ENCODE measurements around the gene ROMO1. TPM values are rescaled to one million over a fixed set of nuclear protein-coding genes. Genes with fewer than 3 reads are reported as not detected.

The ROMO1 gene
- total RNA-seq, result 10 to 100 TPM; 51.4 to 53.8 TPM

DNA sequence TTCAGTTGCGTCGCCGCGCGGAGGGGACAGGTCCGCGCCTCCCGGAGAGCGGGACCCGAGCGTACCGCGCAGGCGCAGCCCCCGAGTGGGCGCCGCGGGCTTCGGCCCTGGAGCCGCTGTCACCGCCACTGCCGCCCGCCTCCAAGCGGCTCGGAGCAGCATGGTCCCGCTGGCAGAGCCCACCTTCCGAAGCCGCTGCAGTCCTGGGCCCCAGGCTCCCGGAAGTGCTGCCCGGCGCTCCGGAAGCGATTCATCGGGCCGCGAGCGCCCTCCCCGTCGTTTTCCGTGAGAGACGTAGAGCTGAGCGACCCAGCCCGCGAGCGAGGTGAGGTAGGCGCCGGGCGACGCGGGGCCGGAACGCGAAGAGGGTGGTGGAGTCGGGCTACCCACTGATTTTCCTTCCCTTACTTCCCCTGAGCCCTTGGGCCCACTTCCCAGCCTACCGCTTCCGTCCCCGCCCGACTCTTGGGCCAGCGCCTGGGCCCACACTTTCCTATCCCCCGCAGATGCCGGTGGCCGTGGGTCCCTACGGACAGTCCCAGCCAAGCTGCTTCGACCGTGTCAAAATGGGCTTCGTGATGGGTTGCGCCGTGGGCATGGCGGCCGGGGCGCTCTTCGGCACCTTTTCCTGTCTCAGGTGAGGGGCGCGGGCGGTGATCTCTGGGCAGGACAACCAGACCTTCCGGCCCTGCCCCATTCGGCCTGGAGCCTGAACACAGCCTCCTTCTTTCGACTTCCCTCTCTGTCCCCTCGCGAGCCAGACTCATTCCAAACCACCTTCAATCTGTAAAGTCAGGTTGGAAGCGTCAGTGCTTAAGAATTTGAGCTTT lies at the start of gene ROMO1, which contains the start of gene NFS1:
Gene ROMO1, plus strand, starts transcription at position 279 of the 830 bp plus-strand sequence. Its CDS starts 228 bp downstream, at position 507.
Gene NFS1, minus strand, starts transcription at position 226 of the 830 bp plus-strand sequence. Its CDS starts 64 bp downstream, at position 162.
- ATAC-seq (replicated peaks in 1 of 2), result peak; percentile 91
- Mint-ChIP-seq H3K9me3 (no peaks in the 10 kb centered on the region), H3K4me1 (ENCODE audit: low read depth) (peaks cover 57% of the 10 kb centered on the region)

DNA sequence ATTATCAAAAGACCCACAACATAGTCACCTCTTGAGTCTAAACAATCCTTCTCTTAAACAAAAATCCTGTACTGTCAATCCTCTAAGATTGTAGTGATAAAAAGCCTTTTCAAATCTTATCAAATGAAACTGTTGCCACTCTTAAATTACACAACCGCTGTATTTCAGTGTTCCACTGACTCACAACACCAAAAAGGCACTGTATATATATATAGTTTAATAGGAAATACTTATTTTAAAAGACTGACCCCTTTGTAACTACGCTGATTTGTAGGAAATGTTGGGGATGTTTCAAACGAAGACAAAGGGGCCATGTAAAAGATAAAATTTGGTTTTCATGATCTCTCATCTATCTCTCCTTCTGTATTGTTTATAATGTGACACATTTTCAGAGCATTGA lies 48.6 kb upstream of the ROMO1 start:
- H3K36me3 Mint-ChIP-seq (ENCODE audit: insufficient read depth in 2 of 2), result peaks cover 0 to 21% of the 10 kb centered on the region in 2 donors
- peaks cover 61% of the 10 kb centered on the region for H3K4me1 Mint-ChIP-seq (ENCODE audit: low read depth)
- H3K27me3 Mint-ChIP-seq (ENCODE audit: low read depth), result no peaks in the 10 kb centered on the region
- no peak overlapping the region for H3K27ac Mint-ChIP-seq
- DNase-seq, result no peak
- H3K9me3 Mint-ChIP-seq, result no peaks in the 10 kb centered on the region
- peak overlapping the region in 1 of 2 donors; percentile 41 for H3K4me3 Mint-ChIP-seq
- ATAC-seq (replicated peaks in 1 of 2), result peak in 1 of 2 donors; percentile 15

More for the DNA sequence above, at the start of gene ROMO1, which contains the start of gene NFS1:
- H3K27ac Mint-ChIP-seq, result peak within 1 kb of the TSS; percentile 98
- DNase-seq, result peak; percentile 90
- peak within 1 kb of the TSS; percentile 93 to 94 for H3K4me3 Mint-ChIP-seq
- H3K27me3 Mint-ChIP-seq (ENCODE audit: low read depth), result no peaks in the 10 kb centered on the region
- peaks cover 12 to 35% of the 10 kb centered on the region in 2 donors for H3K36me3 Mint-ChIP-seq (ENCODE audit: insufficient read depth in 2 of 2)

DNA sequence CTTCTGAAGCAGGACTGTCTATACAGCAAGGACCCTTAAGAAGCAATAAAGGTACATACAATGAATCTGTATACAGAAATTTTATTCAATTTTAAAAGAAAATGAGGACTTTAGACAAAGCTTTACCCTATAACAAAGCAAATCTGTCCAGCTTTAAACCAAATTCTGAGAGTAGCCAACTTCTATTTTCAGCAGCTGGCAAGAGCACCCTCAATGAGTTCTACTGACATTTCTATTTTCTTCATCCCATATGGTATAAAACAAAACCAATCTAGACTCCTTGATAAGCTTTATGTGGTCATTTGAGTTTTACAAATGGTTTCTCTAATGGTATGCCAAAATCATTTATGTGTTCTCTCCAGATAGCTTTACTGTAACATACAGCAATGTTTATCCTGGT lies 47.2 kb upstream of the ROMO1 start:
- H3K36me3 Mint-ChIP-seq (ENCODE audit: insufficient read depth in 2 of 2), result peaks cover 0 to 22% of the 10 kb centered on the region in 2 donors
- H3K4me1 Mint-ChIP-seq (ENCODE audit: low read depth), result peaks cover 58% of the 10 kb centered on the region
- H3K27me3 Mint-ChIP-seq (ENCODE audit: low read depth), result no peaks in the 10 kb centered on the region
- H3K27ac Mint-ChIP-seq, result peak overlapping the region; percentile 80
- H3K4me3 Mint-ChIP-seq, result no peak overlapping the region
- DNase-seq (no peak), ATAC-seq (replicated peaks in 1 of 2) (no peak)
- H3K9me3 Mint-ChIP-seq, result no peaks in the 10 kb centered on the region

- Mint-ChIP-seq H3K36me3 (ENCODE audit: insufficient read depth in 2 of 2) (peaks cover 4 to 23% of the 10 kb centered on the region in 2 donors), H3K9me3 (no peaks in the 10 kb centered on the region), H3K27ac (no peak overlapping the region), H3K4me3 (no peak overlapping the region), H3K4me1 (ENCODE audit: low read depth) (peaks cover 61% of the 10 kb centered on the region), H3K27me3 (ENCODE audit: low read depth) (no peaks in the 10 kb centered on the region)
- no peak for DNase-seq
- no peak for ATAC-seq (replicated peaks in 1 of 2)
Observed at GRCh38 chr20:35652641-35653429, 46.4 kb upstream of the ROMO1 start.

- Mint-ChIP-seq H3K4me3 (no peak overlapping the region), H3K4me1 (ENCODE audit: low read depth) (peaks cover 61% of the 10 kb centered on the region), H3K9me3 (no peaks in the 10 kb centered on the region)
Observed at GRCh38 chr20:35653430-35653734, 45.8 kb upstream of the ROMO1 start.

GRCh38 chr20:35653893-35654292 lies 45.3 kb upstream of the ROMO1 start:
- Mint-ChIP-seq H3K27ac (no peak overlapping the region), H3K4me1 (ENCODE audit: low read depth) (peaks cover 61% of the 10 kb centered on the region), H3K9me3 (no peaks in the 10 kb centered on the region), H3K27me3 (ENCODE audit: low read depth) (no peaks in the 10 kb centered on the region), H3K4me3 (no peak overlapping the region), H3K36me3 (ENCODE audit: insufficient read depth in 2 of 2) (peaks cover 4 to 22% of the 10 kb centered on the region in 2 donors)
- DNase-seq, result no peak
- ATAC-seq (replicated peaks in 1 of 2), result no peak

More at GRCh38 chr20:35653430-35653734, 45.8 kb upstream of the ROMO1 start:
- Mint-ChIP-seq H3K27me3 (ENCODE audit: low read depth) (no peaks in the 10 kb centered on the region), H3K27ac (no peak overlapping the region), H3K36me3 (ENCODE audit: insufficient read depth in 2 of 2) (peaks cover 4 to 20% of the 10 kb centered on the region in 2 donors)
- ATAC-seq (replicated peaks in 1 of 2) (no peak), DNase-seq (no peak)

- Mint-ChIP-seq H3K27me3 (ENCODE audit: low read depth) (no peaks in the 10 kb centered on the region), H3K27ac (no peak overlapping the region), H3K4me3 (no peak overlapping the region), H3K36me3 (ENCODE audit: insufficient read depth in 2 of 2) (peaks cover 4 to 23% of the 10 kb centered on the region in 2 donors), H3K4me1 (ENCODE audit: low read depth) (peaks cover 61% of the 10 kb centered on the region), H3K9me3 (no peaks in the 10 kb centered on the region)
- ATAC-seq (replicated peaks in 1 of 2) (no peak), DNase-seq (no peak)
Observed at GRCh38 chr20:35654415-35654814, 44.8 kb upstream of the ROMO1 start.

DNA sequence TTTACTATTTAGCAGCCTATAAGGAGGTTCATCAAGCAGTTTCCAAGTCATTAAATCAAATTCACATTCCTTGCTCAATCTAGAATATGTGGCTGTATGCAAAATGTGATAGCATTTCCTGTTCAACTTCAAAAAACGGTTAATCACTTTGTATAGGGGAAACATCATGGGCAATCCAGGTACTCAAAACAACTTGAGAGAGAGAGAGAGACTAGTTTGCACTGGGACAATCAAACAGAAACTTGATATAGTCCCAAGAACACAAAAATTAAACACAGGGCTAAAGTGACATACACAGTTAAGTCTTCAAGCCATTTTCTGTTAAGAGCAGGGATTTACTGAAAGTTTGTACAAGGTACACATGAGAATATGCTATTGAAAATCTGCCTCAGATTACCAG lies 41.9 kb upstream of the ROMO1 start:
- H3K4me1 Mint-ChIP-seq (ENCODE audit: low read depth), result peaks cover 60% of the 10 kb centered on the region
- H3K9me3 Mint-ChIP-seq, result no peaks in the 10 kb centered on the region
- no peaks in the 10 kb centered on the region for H3K27me3 Mint-ChIP-seq (ENCODE audit: low read depth)
- H3K36me3 Mint-ChIP-seq (ENCODE audit: insufficient read depth in 2 of 2), result peaks cover 4 to 26% of the 10 kb centered on the region in 2 donors
- H3K27ac Mint-ChIP-seq, result peak overlapping the region; percentile 30
- peak overlapping the region; percentile 44 to 59 for H3K4me3 Mint-ChIP-seq
- ATAC-seq (replicated peaks in 1 of 2), result no peak
- DNase-seq, result no peak

DNA sequence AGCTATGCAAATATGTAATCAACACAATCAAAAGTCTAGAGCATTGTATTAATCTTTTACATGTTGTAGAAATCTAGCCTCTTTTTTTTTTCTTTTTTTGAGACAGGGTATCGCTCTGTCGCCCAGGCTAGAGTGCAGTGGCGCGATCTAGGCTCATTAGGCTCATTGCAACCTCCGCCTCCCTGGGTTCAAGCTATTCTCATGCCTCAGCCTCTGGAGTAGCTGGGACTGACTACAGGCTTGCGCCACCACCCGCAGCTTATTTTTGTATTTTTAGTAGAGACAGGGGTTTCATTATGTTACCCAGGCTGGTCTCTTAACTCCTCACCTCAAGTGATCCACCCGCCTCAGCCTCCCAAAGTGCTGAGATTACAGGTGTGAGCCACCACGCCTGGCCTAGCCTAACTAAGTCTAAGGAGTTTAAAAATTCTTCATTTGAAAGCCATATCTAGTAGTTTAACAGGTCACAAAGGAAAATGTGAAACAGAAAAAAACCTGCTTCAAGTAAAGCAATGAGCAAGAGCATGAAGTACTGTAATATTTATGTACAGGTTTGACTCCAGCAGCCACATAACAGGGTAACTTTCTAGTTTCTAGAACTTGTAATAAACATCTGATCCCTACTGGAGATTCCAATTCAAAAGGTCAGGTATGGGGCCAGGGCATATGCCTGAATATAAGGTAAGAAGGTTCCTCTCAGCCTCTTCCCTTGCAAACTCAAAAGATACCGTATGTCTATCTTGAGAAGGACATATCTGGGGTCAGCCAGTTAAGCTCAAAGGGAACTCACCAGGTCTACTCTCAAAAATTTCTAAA lies 38.9 kb upstream of the ROMO1 start:
- peaks cover 9 to 37% of the 10 kb centered on the region in 2 donors for H3K36me3 Mint-ChIP-seq (ENCODE audit: insufficient read depth in 2 of 2)
- peak overlapping the region; percentile 90 for H3K27ac Mint-ChIP-seq
- DNase-seq (peak; percentile 32 to 53), ATAC-seq (replicated peaks in 1 of 2) (peak; percentile 44 to 47)
- H3K27me3 Mint-ChIP-seq (ENCODE audit: low read depth), result no peaks in the 10 kb centered on the region
- H3K4me3 Mint-ChIP-seq, result peak overlapping the region; percentile 78 to 88
- H3K9me3 Mint-ChIP-seq, result no peaks in the 10 kb centered on the region
- H3K4me1 Mint-ChIP-seq (ENCODE audit: low read depth), result peaks cover 73% of the 10 kb centered on the region

GRCh38 chr20:35661053-35661452 lies 38.2 kb upstream of the ROMO1 start:
- Mint-ChIP-seq H3K4me3 (peak overlapping the region; percentile 78 to 88), H3K27me3 (ENCODE audit: low read depth) (no peaks in the 10 kb centered on the region), H3K27ac (peak overlapping the region; percentile 90), H3K36me3 (ENCODE audit: insufficient read depth in 2 of 2) (peaks cover 9 to 37% of the 10 kb centered on the region in 2 donors), H3K4me1 (ENCODE audit: low read depth) (peaks cover 73% of the 10 kb centered on the region), H3K9me3 (no peaks in the 10 kb centered on the region)
- peak; percentile 27 to 30 for ATAC-seq (replicated peaks in 1 of 2)
- DNase-seq, result no peak

GRCh38 chr20:35661908-35662307 lies 37.3 kb upstream of the ROMO1 start:
- H3K36me3 Mint-ChIP-seq (ENCODE audit: insufficient read depth in 2 of 2), result peaks cover 9 to 33% of the 10 kb centered on the region in 2 donors
- no peak for DNase-seq
- H3K9me3 Mint-ChIP-seq, result no peaks in the 10 kb centered on the region
- H3K4me3 Mint-ChIP-seq, result peak overlapping the region; percentile 78 to 88
- H3K27me3 Mint-ChIP-seq (ENCODE audit: low read depth), result no peaks in the 10 kb centered on the region
- ATAC-seq (replicated peaks in 1 of 2), result no peak
- H3K27ac Mint-ChIP-seq, result peak overlapping the region; percentile 90
- H3K4me1 Mint-ChIP-seq (ENCODE audit: low read depth), result peaks cover 67% of the 10 kb centered on the region

DNA sequence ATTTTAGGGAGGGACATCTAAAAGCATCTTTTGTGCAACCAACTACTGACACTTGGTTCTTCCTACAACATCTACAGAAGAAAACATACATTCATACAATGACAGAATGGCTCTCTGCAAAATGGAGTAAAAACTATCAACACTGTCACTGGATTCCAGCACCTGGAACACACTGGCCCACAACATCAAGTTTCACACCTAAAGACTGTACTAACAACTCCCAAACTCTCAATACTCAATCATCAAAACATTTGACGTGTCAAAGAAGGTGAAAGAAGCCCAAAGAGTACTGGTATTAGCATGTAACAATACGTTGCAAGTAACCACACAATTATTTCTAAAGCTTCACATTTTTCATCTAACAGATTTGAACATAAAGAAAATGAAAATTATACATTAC lies 36.7 kb upstream of the ROMO1 start:
- DNase-seq (peak in 1 of 2 donors; percentile 28), ATAC-seq (replicated peaks in 1 of 2) (peak; percentile 6 to 11)
- no peaks in the 10 kb centered on the region for H3K27me3 Mint-ChIP-seq (ENCODE audit: low read depth)
- H3K27ac Mint-ChIP-seq, result peak overlapping the region; percentile 90
- H3K4me3 Mint-ChIP-seq, result peak overlapping the region; percentile 78 to 88
- H3K36me3 Mint-ChIP-seq (ENCODE audit: insufficient read depth in 2 of 2), result peaks cover 5 to 30% of the 10 kb centered on the region in 2 donors
- H3K9me3 Mint-ChIP-seq, result no peaks in the 10 kb centered on the region
- peaks cover 60% of the 10 kb centered on the region for H3K4me1 Mint-ChIP-seq (ENCODE audit: low read depth)
